ENCODE data around the gene CFAP97D2. TPM values are rescaled to one million over a fixed set of nuclear protein-coding genes. Genes with fewer than 3 reads are reported as not detected.
A peak's percentile ranks its signal among the peaks of the same experiment; 100 is the strongest.

The CFAP97D2 gene
- total RNA-seq, 3 donors from 2014 or later = not detected

DNA sequence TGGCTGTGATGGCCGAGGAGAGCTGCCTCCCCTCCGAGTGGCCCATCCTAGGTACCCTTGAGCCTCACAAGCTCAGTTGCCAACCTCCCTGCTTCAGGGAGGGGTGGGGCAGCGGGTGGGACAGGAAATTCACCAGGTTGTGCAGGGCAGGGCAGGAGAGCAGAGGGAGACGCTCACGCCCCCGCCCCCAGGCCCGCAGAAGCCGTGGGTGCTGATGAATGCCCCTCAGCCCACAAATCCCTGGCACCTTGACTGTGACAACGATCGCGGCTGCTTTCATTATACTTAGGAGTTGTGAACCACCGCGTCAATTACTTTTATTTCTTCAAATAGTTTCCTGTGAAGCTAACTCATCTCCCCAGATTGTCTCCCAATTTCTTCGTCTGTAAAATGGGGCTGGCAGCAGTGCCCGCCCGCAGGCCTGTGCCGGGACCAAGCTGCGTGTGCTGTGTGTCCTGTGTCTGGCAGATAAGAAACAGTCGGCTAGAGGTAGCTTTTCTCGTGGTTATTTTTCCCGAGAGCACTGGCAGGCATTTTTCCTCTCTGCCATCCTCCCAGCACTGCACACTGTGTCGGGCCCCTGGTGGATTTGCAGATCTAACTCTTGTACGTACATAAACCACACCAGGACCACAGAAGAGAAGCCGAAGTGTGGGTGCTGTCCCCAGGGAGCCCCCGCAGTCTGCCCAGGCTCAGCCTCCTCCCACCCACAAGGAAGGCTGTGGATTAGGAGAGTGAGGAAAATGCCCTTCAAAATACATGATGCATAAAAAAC, 38.7 kb upstream of the CFAP97D2 start:
- Mint-ChIP-seq H3K36me3 (ENCODE audit: insufficient read depth) (no peaks in the 10 kb centered on the region), H3K27me3 (ENCODE audit: low read depth) (no peaks in the 10 kb centered on the region), H3K4me1 (ENCODE audit: low read depth) (peaks cover 10% of the 10 kb centered on the region), H3K4me3 (no peak overlapping the region), H3K9me3 (no peaks in the 10 kb centered on the region)
- ATAC-seq = peak; percentile 24 to 25
- DNase-seq = peak; percentile 39

DNA sequence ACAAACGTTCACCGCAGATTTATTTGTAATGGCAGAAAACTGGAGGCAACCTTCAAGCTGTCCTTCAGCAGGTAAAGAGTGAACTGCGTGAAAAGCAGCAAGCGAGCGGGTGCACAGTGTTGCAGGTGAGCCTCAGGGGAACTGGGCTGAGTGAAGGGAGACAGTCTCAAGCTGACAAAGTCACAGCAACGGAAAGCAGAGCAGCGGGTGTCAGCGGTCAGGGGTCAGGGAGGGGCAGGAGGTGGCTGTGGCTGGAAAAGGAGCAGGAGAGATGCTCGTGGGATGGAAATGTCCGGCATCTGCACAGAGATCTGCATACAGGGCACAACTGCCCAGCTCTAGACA, 38.2 kb upstream of the CFAP97D2 start:
- Mint-ChIP-seq H3K36me3 (ENCODE audit: insufficient read depth) (no peaks in the 10 kb centered on the region), H3K4me1 (ENCODE audit: low read depth) (peaks cover 10% of the 10 kb centered on the region), H3K27me3 (ENCODE audit: low read depth) (no peaks in the 10 kb centered on the region), H3K9me3 (no peaks in the 10 kb centered on the region), H3K4me3 (no peak overlapping the region)
- peak; percentile 25 to 42 for ATAC-seq
- DNase-seq = peak; percentile 35

DNA sequence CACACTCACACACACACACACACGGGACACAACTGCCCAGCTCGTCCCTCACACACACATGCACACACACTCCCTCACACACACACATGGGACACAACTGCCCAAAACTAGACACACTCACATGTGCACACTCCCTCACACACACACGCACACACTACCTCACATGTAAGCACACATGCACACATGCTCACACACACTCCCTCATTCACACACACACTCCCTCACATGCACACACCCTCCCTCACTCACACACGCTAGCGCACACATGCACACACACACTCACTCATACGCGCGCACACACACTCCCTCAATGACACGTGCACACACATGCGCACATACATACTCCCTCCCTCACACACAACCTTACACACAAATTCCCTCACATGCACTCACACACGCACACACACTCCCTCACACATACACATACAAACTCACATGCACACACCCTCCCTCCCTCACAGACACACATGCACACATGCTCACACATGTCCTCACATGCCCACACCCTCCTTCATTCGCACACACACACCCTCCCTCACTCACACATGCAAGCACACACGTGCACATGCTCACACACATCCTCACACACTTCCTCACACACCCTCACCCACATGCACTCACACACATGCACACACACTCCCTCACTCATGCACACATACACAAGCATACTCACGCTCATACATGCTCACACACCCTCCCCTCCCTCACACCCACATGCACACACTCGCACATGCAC, 37.6 kb upstream of the CFAP97D2 start:
- no peaks in the 10 kb centered on the region for H3K27me3 Mint-ChIP-seq (ENCODE audit: low read depth)
- no peak for DNase-seq
- ATAC-seq = no peak
- peaks cover 8% of the 10 kb centered on the region for H3K4me1 Mint-ChIP-seq (ENCODE audit: low read depth)
- H3K36me3 Mint-ChIP-seq (ENCODE audit: insufficient read depth) = no peaks in the 10 kb centered on the region
- H3K9me3 Mint-ChIP-seq = no peaks in the 10 kb centered on the region
- no peak overlapping the region for H3K4me3 Mint-ChIP-seq

DNA sequence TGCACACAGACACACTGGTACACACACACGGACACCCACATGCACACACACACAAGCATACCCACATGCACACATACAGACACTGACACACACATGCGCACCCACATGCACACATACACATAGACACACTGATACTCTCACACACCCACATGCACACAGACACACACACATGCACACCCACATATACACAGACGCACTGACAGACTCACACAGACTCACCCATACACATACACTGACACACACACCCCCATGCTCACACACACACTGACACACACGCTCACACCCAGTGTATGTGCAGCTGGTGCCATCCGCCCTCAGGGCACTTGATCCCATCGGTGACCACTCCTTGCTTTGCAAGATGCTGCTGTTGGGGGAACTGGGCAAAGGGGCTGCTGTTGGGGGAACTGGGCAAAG, 36.9 kb upstream of the CFAP97D2 start:
- H3K9me3 Mint-ChIP-seq = no peaks in the 10 kb centered on the region

GRCh38 chr13:114142640-114143490, 36.2 kb upstream of the CFAP97D2 start:
- H3K4me3 Mint-ChIP-seq = no peak overlapping the region
- ATAC-seq (peak; percentile 38 to 47), DNase-seq (peak; percentile 58)
- H3K4me1 Mint-ChIP-seq (ENCODE audit: low read depth) = peaks cover 2% of the 10 kb centered on the region
- no peaks in the 10 kb centered on the region for H3K36me3 Mint-ChIP-seq (ENCODE audit: insufficient read depth)
- H3K9me3 Mint-ChIP-seq = no peaks in the 10 kb centered on the region
- no peaks in the 10 kb centered on the region for H3K27me3 Mint-ChIP-seq (ENCODE audit: low read depth)

More for the DNA sequence above, 36.9 kb upstream of the CFAP97D2 start:
- ATAC-seq = no peak
- Mint-ChIP-seq H3K36me3 (ENCODE audit: insufficient read depth) (no peaks in the 10 kb centered on the region), H3K27me3 (ENCODE audit: low read depth) (no peaks in the 10 kb centered on the region), H3K4me3 (no peak overlapping the region), H3K4me1 (ENCODE audit: low read depth) (peaks cover 6% of the 10 kb centered on the region)
- DNase-seq = no peak

GRCh38 chr13:114143806-114144605, 35.1 kb upstream of the CFAP97D2 start:
- no peak overlapping the region for H3K4me3 Mint-ChIP-seq
- H3K36me3 Mint-ChIP-seq (ENCODE audit: insufficient read depth) = no peaks in the 10 kb centered on the region
- DNase-seq = peak; percentile 40
- peaks cover 13% of the 10 kb centered on the region for H3K4me1 Mint-ChIP-seq (ENCODE audit: low read depth)
- H3K27me3 Mint-ChIP-seq (ENCODE audit: low read depth) = no peaks in the 10 kb centered on the region
- ATAC-seq = peak; percentile 31 to 35
- H3K9me3 Mint-ChIP-seq = no peaks in the 10 kb centered on the region

DNA sequence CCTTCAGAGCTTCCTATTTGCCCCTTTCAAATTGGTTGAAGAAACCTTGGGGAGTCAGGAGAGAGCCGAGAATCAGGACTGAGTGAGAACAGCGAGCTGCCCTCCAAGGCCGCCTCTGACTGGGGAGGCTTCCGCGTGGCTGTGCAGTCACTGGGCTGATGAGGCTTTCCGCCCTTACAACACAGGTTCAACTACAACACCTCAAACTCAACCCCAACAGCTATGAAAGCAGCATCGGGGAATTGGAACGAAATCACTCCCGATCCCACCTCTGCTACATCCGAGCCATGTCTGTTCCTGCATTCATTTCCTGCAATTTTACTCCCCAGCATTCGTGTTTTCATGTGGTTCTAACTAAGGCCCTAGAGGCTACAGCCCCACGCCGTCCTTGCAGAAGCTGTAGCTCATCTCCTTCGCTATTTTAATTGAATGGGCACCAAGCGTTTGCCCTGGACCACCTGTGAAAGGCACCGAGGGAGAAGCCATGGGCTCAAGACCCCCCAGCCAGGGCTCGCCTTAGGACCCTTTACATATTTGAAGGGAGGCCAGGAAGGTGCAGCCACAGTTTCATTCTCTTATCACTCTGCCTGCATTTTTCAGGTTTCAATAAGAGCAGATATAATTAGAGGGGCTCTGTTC, 34.3 kb upstream of the CFAP97D2 start:
- DNase-seq (peak; percentile 4), ATAC-seq (no peak)
- Mint-ChIP-seq H3K27me3 (ENCODE audit: low read depth) (no peaks in the 10 kb centered on the region), H3K36me3 (ENCODE audit: insufficient read depth) (no peaks in the 10 kb centered on the region), H3K4me1 (ENCODE audit: low read depth) (peaks cover 20% of the 10 kb centered on the region), H3K4me3 (no peak overlapping the region), H3K9me3 (no peaks in the 10 kb centered on the region)

- Mint-ChIP-seq H3K4me1 (ENCODE audit: low read depth) (peaks cover 25% of the 10 kb centered on the region), H3K4me3 (no peak overlapping the region), H3K27me3 (ENCODE audit: low read depth) (no peaks in the 10 kb centered on the region), H3K36me3 (ENCODE audit: insufficient read depth) (no peaks in the 10 kb centered on the region), H3K9me3 (no peaks in the 10 kb centered on the region)
- no peak for ATAC-seq
- peak; percentile 2 for DNase-seq
Observed at GRCh38 chr13:114145256-114145655, 33.8 kb upstream of the CFAP97D2 start.

- ATAC-seq = no peak
- H3K4me1 Mint-ChIP-seq (ENCODE audit: low read depth) = peaks cover 30% of the 10 kb centered on the region
- DNase-seq = peak; percentile 0
- H3K4me3 Mint-ChIP-seq = no peak overlapping the region
- no peaks in the 10 kb centered on the region for H3K36me3 Mint-ChIP-seq (ENCODE audit: insufficient read depth)
- no peaks in the 10 kb centered on the region for H3K27me3 Mint-ChIP-seq (ENCODE audit: low read depth)
- H3K9me3 Mint-ChIP-seq = no peaks in the 10 kb centered on the region
Observed at GRCh38 chr13:114145722-114146121, 33.3 kb upstream of the CFAP97D2 start.

DNA sequence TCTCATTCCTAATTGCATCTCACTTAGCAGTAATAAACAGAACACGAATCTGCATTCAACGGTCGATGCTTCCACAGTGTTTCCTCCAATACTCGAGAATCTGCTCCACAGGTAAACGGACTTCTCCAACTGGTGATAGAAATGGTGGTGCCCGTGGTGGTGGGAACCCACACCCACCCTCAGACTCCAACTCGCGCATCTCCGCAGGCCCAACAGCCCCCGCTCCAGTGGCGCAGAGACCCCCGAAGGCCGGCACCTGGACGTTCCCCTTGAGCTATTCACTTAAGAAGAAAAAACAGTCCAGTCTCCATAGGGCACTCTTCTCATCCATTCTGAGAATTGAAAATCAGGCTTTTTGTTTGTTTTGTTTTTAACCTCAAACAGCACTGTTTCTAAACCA, 32.9 kb upstream of the CFAP97D2 start:
- DNase-seq (no peak), ATAC-seq (no peak)
- H3K4me3 Mint-ChIP-seq = no peak overlapping the region
- peaks cover 34% of the 10 kb centered on the region for H3K4me1 Mint-ChIP-seq (ENCODE audit: low read depth)
- H3K27me3 Mint-ChIP-seq (ENCODE audit: low read depth) = no peaks in the 10 kb centered on the region
- no peaks in the 10 kb centered on the region for H3K9me3 Mint-ChIP-seq
- no peaks in the 10 kb centered on the region for H3K36me3 Mint-ChIP-seq (ENCODE audit: insufficient read depth)

DNA sequence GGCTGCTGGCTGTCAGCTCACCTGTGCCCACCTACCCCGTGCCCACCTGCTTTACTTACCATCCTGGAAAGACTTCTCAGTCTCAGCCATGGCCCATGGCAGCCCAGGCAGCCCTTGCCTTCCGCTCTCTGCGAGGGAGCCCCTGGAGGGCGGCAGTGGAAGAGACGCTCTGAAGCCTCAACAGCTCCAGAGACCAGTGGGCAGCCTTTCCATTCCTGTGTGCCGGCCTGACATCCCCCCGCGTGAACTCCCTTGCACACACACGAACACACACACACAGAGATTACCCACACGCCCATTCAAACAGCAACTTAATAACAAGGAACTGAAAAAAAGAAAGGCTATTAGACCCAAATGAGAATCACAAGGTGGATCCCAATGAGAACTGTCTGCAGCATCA, 32.4 kb upstream of the CFAP97D2 start:
- Mint-ChIP-seq H3K36me3 (ENCODE audit: insufficient read depth) (no peaks in the 10 kb centered on the region), H3K4me3 (no peak overlapping the region), H3K9me3 (no peaks in the 10 kb centered on the region), H3K4me1 (ENCODE audit: low read depth) (peaks cover 39% of the 10 kb centered on the region), H3K27me3 (ENCODE audit: low read depth) (no peaks in the 10 kb centered on the region)
- ATAC-seq = no peak
- no peak for DNase-seq

DNA sequence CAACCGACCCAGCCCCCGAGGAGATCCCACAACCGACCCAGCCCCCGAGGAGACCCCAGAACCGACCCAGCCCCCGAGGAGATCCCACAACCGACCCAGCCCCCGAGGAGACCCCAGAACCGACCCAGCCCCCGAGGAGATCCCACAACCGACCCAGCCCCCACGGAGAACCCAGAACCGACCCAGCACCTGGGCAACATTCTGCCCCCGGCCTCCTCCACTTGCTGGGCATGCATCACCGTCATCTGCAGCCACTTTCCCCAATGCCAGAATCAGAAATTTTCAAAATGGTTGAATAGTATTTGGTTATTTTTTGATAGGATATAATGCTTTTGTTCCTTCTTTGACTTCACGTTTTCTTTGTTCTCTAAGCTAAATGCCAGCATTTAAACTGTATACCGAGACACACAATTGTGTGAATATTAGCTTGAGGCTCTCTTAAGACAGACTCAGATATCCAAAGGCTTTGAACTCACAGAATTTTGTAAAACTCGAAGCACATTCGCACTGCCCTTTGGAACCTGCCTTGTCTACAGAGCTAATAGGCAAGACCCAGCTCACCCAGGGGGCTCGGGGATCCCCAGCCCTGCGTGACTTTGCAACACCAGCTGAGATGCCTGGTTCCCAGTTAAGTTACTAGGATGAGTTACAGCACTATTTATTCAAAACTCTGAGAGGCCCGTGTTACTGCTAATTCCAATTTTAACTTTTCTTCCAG, 31.1 kb upstream of the CFAP97D2 start:
- DNase-seq = no peak
- H3K27me3 Mint-ChIP-seq (ENCODE audit: low read depth) = no peaks in the 10 kb centered on the region
- H3K4me1 Mint-ChIP-seq (ENCODE audit: low read depth) = peaks cover 49% of the 10 kb centered on the region
- H3K36me3 Mint-ChIP-seq (ENCODE audit: insufficient read depth) = no peaks in the 10 kb centered on the region
- peak overlapping the region; percentile 52 for H3K4me3 Mint-ChIP-seq
- H3K9me3 Mint-ChIP-seq = no peaks in the 10 kb centered on the region
- peak; percentile 16 to 22 for ATAC-seq

DNA sequence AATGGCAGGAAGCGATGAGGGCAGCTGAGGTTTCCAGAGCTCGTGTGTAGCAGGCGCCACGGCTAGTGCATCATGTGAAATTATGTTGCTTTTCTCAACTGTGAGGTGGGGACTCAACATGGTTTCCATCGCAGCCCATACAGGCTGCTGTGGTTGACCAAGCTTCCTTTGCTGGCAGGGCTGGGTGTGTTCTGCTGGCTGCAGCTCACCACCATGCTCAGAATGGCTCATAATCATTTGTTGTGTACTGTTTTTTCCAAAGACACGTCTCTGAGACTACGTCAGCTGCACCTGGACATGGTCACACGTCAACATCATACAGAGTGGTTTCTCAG, 30.6 kb upstream of the CFAP97D2 start:
- Mint-ChIP-seq H3K4me1 (ENCODE audit: low read depth) (peaks cover 54% of the 10 kb centered on the region), H3K9me3 (peaks cover 3% of the 10 kb centered on the region), H3K36me3 (ENCODE audit: insufficient read depth) (no peaks in the 10 kb centered on the region), H3K27me3 (ENCODE audit: low read depth) (no peaks in the 10 kb centered on the region), H3K4me3 (peak overlapping the region; percentile 52)
- peak; percentile 71 for DNase-seq
- peak; percentile 89 to 91 for ATAC-seq
